ENCODE data around the gene SCN4B. TPM values are rescaled to one million over a fixed set of nuclear protein-coding genes. Genes with fewer than 3 reads are reported as not detected.

Gene SCN4B
- total RNA-seq, 1 experiment from 2014 or later: 0.33 TPM

- Histone ChIP-seq H3K9me3 (ENCODE audit: control insufficient read depth, insufficient read depth, low read depth, low read length) (no peaks in the 10 kb centered on the region), H3K4me3 (ENCODE audit: low read depth in 2 of 2, low read length in 2 of 2) (no peak within 1 kb of the TSS), H3K36me3 (ENCODE audit: control insufficient read depth, insufficient read depth, low read length) (no peaks in the 10 kb centered on the region), H3K4me1 (ENCODE audit: control insufficient read depth, insufficient read depth, low read length) (peaks cover 5% of the 10 kb centered on the region; the same call in 1 of the 2 replicates), H3K27ac (ENCODE audit: low read length) (no peak within 1 kb of the TSS), H3K27me3 (ENCODE audit: control insufficient read depth, insufficient read depth, low read length) (peaks cover under 1% of the 10 kb centered on the region; the same call in 1 of the 2 replicates)
- in situ Hi-C loops (cut with HindIII; ENCODE audit: low pct_unique_long_range_greater_than_20kb, low sequenced_read_pairs): no loop called here
- ChIA-PET POLR2A (no interaction called here), CTCF (interaction anchor here (0.7 to 0.8 kb wide), 2 partner anchors 13 to 383 kb away, joined by 4 to 12 read pairs; no protein-coding TSS in a partner anchor)
- ATAC-seq: no peak
- no peak for DNase-seq (ENCODE audit: low read depth, low spot score)
- TF ChIP-seq POLR2AphosphoS5 (IDR thresholded peaks at IDR 0.05; ENCODE audit: low read depth, low read length) (no peak), SIN3A (IDR thresholded peaks at IDR 0.05; ENCODE audit: borderline replicate concordance, insufficient read depth, low read depth, low read length) (no peak), TCF7L2 (IDR thresholded peaks at IDR 0.05; ENCODE audit: low read depth, low read length) (no peak), REST (IDR thresholded peaks at IDR 0.05; ENCODE audit: insufficient read depth in 1 of 2, low read depth in 2 of 2, low read length in 1 of 2) (no peak), CTCF (IDR thresholded peaks at IDR 0.05) (no peak)
- BruUV-seq (replicated peaks): no TSS peak
- intact Hi-C loops (cut with micrococcal nuclease; ENCODE audit: unreplicated experiment): no loop called here
Measured at GRCh38 chr11:118175993-118176777, 23.6 kb upstream of the SCN4B start, which contains the start of gene SCN2B. Gene SCN2B, minus strand, starts transcription at chr11:118176639. Its CDS starts 208 bp downstream, at chr11:118176431.

GRCh38 chr11:118175031-118175992, 22.7 kb upstream of the SCN4B start:
- Histone ChIP-seq H3K27ac (ENCODE audit: low read length) (no peak overlapping the region), H3K9me3 (ENCODE audit: control insufficient read depth, insufficient read depth, low read depth, low read length) (no peaks in the 10 kb centered on the region), H3K4me3 (ENCODE audit: low read depth in 2 of 2, low read length in 2 of 2) (no peak overlapping the region), H3K36me3 (ENCODE audit: control insufficient read depth, insufficient read depth, low read length) (no peaks in the 10 kb centered on the region), H3K4me1 (ENCODE audit: control insufficient read depth, insufficient read depth, low read length) (peaks cover 2% of the 10 kb centered on the region; the same call in 1 of the 2 replicates), H3K27me3 (ENCODE audit: control insufficient read depth, insufficient read depth, low read length) (peaks cover 3% of the 10 kb centered on the region; the same call in 1 of the 2 replicates)
- in situ Hi-C loops (cut with HindIII; ENCODE audit: low pct_unique_long_range_greater_than_20kb, low sequenced_read_pairs): no loop called here
- intact Hi-C loops (cut with micrococcal nuclease; ENCODE audit: unreplicated experiment): no loop called here
- TF ChIP-seq SIN3A (IDR thresholded peaks at IDR 0.05; ENCODE audit: borderline replicate concordance, insufficient read depth, low read depth, low read length) (no peak), POLR2AphosphoS5 (IDR thresholded peaks at IDR 0.05; ENCODE audit: low read depth, low read length) (no peak), REST (IDR thresholded peaks at IDR 0.05; ENCODE audit: insufficient read depth in 1 of 2, low read depth in 2 of 2, low read length in 1 of 2) (no peak), TCF7L2 (IDR thresholded peaks at IDR 0.05; ENCODE audit: low read depth, low read length) (no peak), CTCF (IDR thresholded peaks at IDR 0.05) (no peak)
- no peak for DNase-seq (ENCODE audit: low read depth, low spot score)
- POLR2A ChIA-PET: interaction anchor here (0.7 kb wide), 1 partner anchor 1120 kb away, joined by 3 read pairs; no protein-coding TSS in a partner anchor
- CTCF ChIA-PET: no interaction called here
- ATAC-seq: no peak
- BruUV-seq (replicated peaks): no TSS peak
